ENCODE data around the gene IL1RAPL2. TPM values are rescaled to one million over a fixed set of nuclear protein-coding genes. Genes with fewer than 3 reads are reported as not detected.

Gene IL1RAPL2
- total and polyA plus RNA-seq, 5 donors from 2014 or later: not detected

GRCh38 chrX:105260291-105261043 is 694.5 kb downstream of the IL1RAPL2 start:
- Mint-ChIP-seq H3K4me1 (no peaks in the 10 kb centered on the region), H3K27me3 (no peaks in the 10 kb centered on the region), H3K4me3 (no peak overlapping the region), H3K9me3 (peaks cover 0 to 8% (median 0%) of the 10 kb centered on the region in 7 donors), H3K27ac (no peak overlapping the region), H3K36me3 (no peaks in the 10 kb centered on the region)
- Histone ChIP-seq H3K4me1 (ENCODE audit: control insufficient read depth, insufficient read depth, low read length, poor library complexity, severe bottlenecking) (no peaks in the 10 kb centered on the region), H3K4me3 (ENCODE audit: low read depth, low read length) (no peak overlapping the region), H3K27ac (ENCODE audit: insufficient read depth, low read length, poor library complexity, severe bottlenecking) (no peak overlapping the region), H3K9me3 (ENCODE audit: control insufficient read depth in 2 of 2, low read length in 2 of 2) (no peaks in the 10 kb centered on the region), H3K36me3 (ENCODE audit: control insufficient read depth, insufficient read depth, low read length) (no peaks in the 10 kb centered on the region), H3K27me3 (ENCODE audit: control insufficient read depth, insufficient read depth, low read length) (no peaks in the 10 kb centered on the region)
- ATAC-seq (ENCODE audit: low read depth in 2 of 2): no peak
- DNase-seq: no peak

GRCh38 chrX:105263171-105263570 is 697.2 kb downstream of the IL1RAPL2 start:
- DNase-seq (no peak), ATAC-seq (ENCODE audit: low read depth in 2 of 2) (no peak)
- H3K27ac ChIP-seq (ENCODE audit: insufficient read depth, low read length, poor library complexity, severe bottlenecking): no peak overlapping the region
- H3K4me3 ChIP-seq (ENCODE audit: low read depth, low read length): no peak overlapping the region
- H3K27me3 ChIP-seq (ENCODE audit: control insufficient read depth, insufficient read depth, low read length): no peaks in the 10 kb centered on the region
- no peaks in the 10 kb centered on the region for H3K4me1 Mint-ChIP-seq
- no peak overlapping the region for H3K4me3 Mint-ChIP-seq
- H3K27me3 Mint-ChIP-seq: no peaks in the 10 kb centered on the region
- no peaks in the 10 kb centered on the region for H3K36me3 Mint-ChIP-seq
- peaks cover 0 to 7% (median 0%) of the 10 kb centered on the region in 7 donors for H3K9me3 Mint-ChIP-seq
- H3K27ac Mint-ChIP-seq: no peak overlapping the region
- H3K9me3 ChIP-seq (ENCODE audit: control insufficient read depth in 2 of 2, low read length in 2 of 2): no peaks in the 10 kb centered on the region
- no peaks in the 10 kb centered on the region for H3K36me3 ChIP-seq (ENCODE audit: control insufficient read depth, insufficient read depth, low read length)
- no peaks in the 10 kb centered on the region for H3K4me1 ChIP-seq (ENCODE audit: control insufficient read depth, insufficient read depth, low read length, poor library complexity, severe bottlenecking)

GRCh38 chrX:105263801-105264200 is 697.8 kb downstream of the IL1RAPL2 start:
- no peak overlapping the region for H3K27ac ChIP-seq (ENCODE audit: insufficient read depth, low read length, poor library complexity, severe bottlenecking)
- no peaks in the 10 kb centered on the region for H3K4me1 ChIP-seq (ENCODE audit: control insufficient read depth, insufficient read depth, low read length, poor library complexity, severe bottlenecking)
- H3K36me3 Mint-ChIP-seq: no peaks in the 10 kb centered on the region
- no peaks in the 10 kb centered on the region for H3K36me3 ChIP-seq (ENCODE audit: control insufficient read depth, insufficient read depth, low read length)
- no peak for DNase-seq
- no peaks in the 10 kb centered on the region for H3K4me1 Mint-ChIP-seq
- H3K4me3 ChIP-seq (ENCODE audit: low read depth, low read length): no peak overlapping the region
- peaks cover 0 to 7% (median 0%) of the 10 kb centered on the region in 7 donors for H3K9me3 Mint-ChIP-seq
- H3K4me3 Mint-ChIP-seq: no peak overlapping the region
- no peak overlapping the region for H3K27ac Mint-ChIP-seq
- no peak for ATAC-seq (ENCODE audit: low read depth in 2 of 2)
- no peaks in the 10 kb centered on the region for H3K9me3 ChIP-seq (ENCODE audit: control insufficient read depth in 2 of 2, low read length in 2 of 2)
- H3K27me3 ChIP-seq (ENCODE audit: control insufficient read depth, insufficient read depth, low read length): no peaks in the 10 kb centered on the region
- H3K27me3 Mint-ChIP-seq: no peaks in the 10 kb centered on the region

- Mint-ChIP-seq H3K36me3 (no peaks in the 10 kb centered on the region), H3K27ac (no peak overlapping the region), H3K4me1 (no peaks in the 10 kb centered on the region), H3K27me3 (no peaks in the 10 kb centered on the region), H3K4me3 (no peak overlapping the region), H3K9me3 (peaks cover 0 to 7% (median 0%) of the 10 kb centered on the region in 7 donors)
- H3K4me1 ChIP-seq (ENCODE audit: control insufficient read depth, insufficient read depth, low read length, poor library complexity, severe bottlenecking): no peaks in the 10 kb centered on the region
- no peak overlapping the region for H3K27ac ChIP-seq (ENCODE audit: insufficient read depth, low read length, poor library complexity, severe bottlenecking)
- no peaks in the 10 kb centered on the region for H3K36me3 ChIP-seq (ENCODE audit: control insufficient read depth, insufficient read depth, low read length)
- DNase-seq: no peak
- no peaks in the 10 kb centered on the region for H3K27me3 ChIP-seq (ENCODE audit: control insufficient read depth, insufficient read depth, low read length)
- no peak overlapping the region for H3K4me3 ChIP-seq (ENCODE audit: low read depth, low read length)
- no peaks in the 10 kb centered on the region for H3K9me3 ChIP-seq (ENCODE audit: control insufficient read depth in 2 of 2, low read length in 2 of 2)
- ATAC-seq (ENCODE audit: low read depth in 2 of 2): no peak
Observed at GRCh38 chrX:105265093-105265492, 699.1 kb downstream of the IL1RAPL2 start.

- Histone ChIP-seq H3K27me3 (ENCODE audit: control insufficient read depth, insufficient read depth, low read length) (no peaks in the 10 kb centered on the region), H3K36me3 (ENCODE audit: control insufficient read depth, insufficient read depth, low read length) (no peaks in the 10 kb centered on the region), H3K27ac (ENCODE audit: insufficient read depth, low read length, poor library complexity, severe bottlenecking) (no peak overlapping the region), H3K4me1 (ENCODE audit: control insufficient read depth, insufficient read depth, low read length, poor library complexity, severe bottlenecking) (no peaks in the 10 kb centered on the region), H3K4me3 (ENCODE audit: low read depth, low read length) (no peak overlapping the region), H3K9me3 (ENCODE audit: control insufficient read depth in 2 of 2, low read length in 2 of 2) (no peaks in the 10 kb centered on the region)
- H3K4me3 Mint-ChIP-seq: no peak overlapping the region
- ATAC-seq (ENCODE audit: low read depth in 2 of 2) (no peak), DNase-seq (no peak)
- no peak overlapping the region for H3K27ac Mint-ChIP-seq
- H3K4me1 Mint-ChIP-seq: no peaks in the 10 kb centered on the region
- H3K9me3 Mint-ChIP-seq: peaks cover 0 to 9% (median 0%) of the 10 kb centered on the region in 7 donors
- no peaks in the 10 kb centered on the region for H3K36me3 Mint-ChIP-seq
- no peaks in the 10 kb centered on the region for H3K27me3 Mint-ChIP-seq
Observed at GRCh38 chrX:105266456-105266855, 700.5 kb downstream of the IL1RAPL2 start.

GRCh38 chrX:105267167-105267566 is 701.2 kb downstream of the IL1RAPL2 start:
- Mint-ChIP-seq H3K4me1 (no peaks in the 10 kb centered on the region), H3K9me3 (peaks cover 0 to 9% (median 0%) of the 10 kb centered on the region in 7 donors), H3K36me3 (no peaks in the 10 kb centered on the region), H3K27ac (no peak overlapping the region), H3K27me3 (no peaks in the 10 kb centered on the region), H3K4me3 (no peak overlapping the region)
- H3K27ac ChIP-seq (ENCODE audit: insufficient read depth, low read length, poor library complexity, severe bottlenecking): no peak overlapping the region
- H3K27me3 ChIP-seq (ENCODE audit: control insufficient read depth, insufficient read depth, low read length): no peaks in the 10 kb centered on the region
- DNase-seq: no peak
- H3K4me1 ChIP-seq (ENCODE audit: control insufficient read depth, insufficient read depth, low read length, poor library complexity, severe bottlenecking): no peaks in the 10 kb centered on the region
- no peaks in the 10 kb centered on the region for H3K9me3 ChIP-seq (ENCODE audit: control insufficient read depth in 2 of 2, low read length in 2 of 2)
- H3K36me3 ChIP-seq (ENCODE audit: control insufficient read depth, insufficient read depth, low read length): no peaks in the 10 kb centered on the region
- H3K4me3 ChIP-seq (ENCODE audit: low read depth, low read length): no peak overlapping the region
- ATAC-seq (ENCODE audit: low read depth in 2 of 2): no peak

- no peaks in the 10 kb centered on the region for H3K4me1 ChIP-seq (ENCODE audit: control insufficient read depth, insufficient read depth, low read length, poor library complexity, severe bottlenecking)
- H3K9me3 ChIP-seq (ENCODE audit: control insufficient read depth in 2 of 2, low read length in 2 of 2): no peaks in the 10 kb centered on the region
- Mint-ChIP-seq H3K27me3 (peaks cover 1% of the 10 kb centered on the region), H3K4me3 (no peak overlapping the region), H3K9me3 (peaks cover 0 to 3% (median 0%) of the 10 kb centered on the region in 7 donors), H3K36me3 (no peaks in the 10 kb centered on the region), H3K27ac (no peak overlapping the region), H3K4me1 (no peaks in the 10 kb centered on the region)
- no peaks in the 10 kb centered on the region for H3K36me3 ChIP-seq (ENCODE audit: control insufficient read depth, insufficient read depth, low read length)
- no peak for ATAC-seq (ENCODE audit: low read depth in 2 of 2)
- no peak overlapping the region for H3K27ac ChIP-seq (ENCODE audit: insufficient read depth, low read length, poor library complexity, severe bottlenecking)
- no peak overlapping the region for H3K4me3 ChIP-seq (ENCODE audit: low read depth, low read length)
- no peaks in the 10 kb centered on the region for H3K27me3 ChIP-seq (ENCODE audit: control insufficient read depth, insufficient read depth, low read length)
- DNase-seq: no peak
Observed at GRCh38 chrX:105269386-105269785, 703.4 kb downstream of the IL1RAPL2 start.

- no peaks in the 10 kb centered on the region for H3K36me3 Mint-ChIP-seq
- Histone ChIP-seq H3K4me3 (ENCODE audit: low read depth, low read length) (no peak overlapping the region), H3K9me3 (ENCODE audit: control insufficient read depth in 2 of 2, low read length in 2 of 2) (no peaks in the 10 kb centered on the region), H3K4me1 (ENCODE audit: control insufficient read depth, insufficient read depth, low read length, poor library complexity, severe bottlenecking) (no peaks in the 10 kb centered on the region), H3K27me3 (ENCODE audit: control insufficient read depth, insufficient read depth, low read length) (no peaks in the 10 kb centered on the region), H3K36me3 (ENCODE audit: control insufficient read depth, insufficient read depth, low read length) (no peaks in the 10 kb centered on the region), H3K27ac (ENCODE audit: insufficient read depth, low read length, poor library complexity, severe bottlenecking) (no peak overlapping the region)
- H3K4me1 Mint-ChIP-seq: no peaks in the 10 kb centered on the region
- no peak overlapping the region for H3K4me3 Mint-ChIP-seq
- peaks cover 4% of the 10 kb centered on the region for H3K27me3 Mint-ChIP-seq
- ATAC-seq (ENCODE audit: low read depth in 2 of 2): no peak
- no peak overlapping the region for H3K27ac Mint-ChIP-seq
- peaks cover 0 to 3% (median 0%) of the 10 kb centered on the region in 7 donors for H3K9me3 Mint-ChIP-seq
- DNase-seq: no peak
Observed at GRCh38 chrX:105273326-105273725, 707.3 kb downstream of the IL1RAPL2 start.

Data from CD4-positive, CD25-positive, alpha-beta regulatory T cell (primary cell).